Fibroblast of lung (primary cell): ENCODE measurements around the gene CABCOCO1. TPM values are rescaled to one million over a fixed set of nuclear protein-coding genes. Genes with fewer than 3 reads are reported as not detected.
A peak's percentile ranks its signal among the peaks of the same experiment; 100 is the strongest.

Experiments
- DNase-seq, 2 donors: peaks; one replicate each; pipeline versions ENCODE4 v3.0.0 to v3.0.0-alpha.2; 2010; ENCODE audit warnings: low read depth in 2 of 2
- H2AFZ ChIP-seq: 2 replicates; pipeline ENCODE4 v1.5.1; 2012; ENCODE audit warnings: low read length, control low read depth, inconsistent platforms
- H3K27ac ChIP-seq: 2 replicates; pipeline ENCODE4 v1.5.1; 2011; ENCODE audit warnings: low read length, control low read depth; ENCODE audit not compliant: insufficient read depth
- H3K27me3 ChIP-seq: 2 replicates; pipeline ENCODE4 v1.5.1; 2011; ENCODE audit warnings: mild to moderate bottlenecking, low read length; ENCODE audit not compliant: control insufficient read depth, insufficient read depth
- H3K36me3 ChIP-seq: 2 replicates; pipeline ENCODE4 v1.5.1; 2011; ENCODE audit warnings: low read length; ENCODE audit not compliant: control insufficient read depth, insufficient read depth
- H3K4me1 ChIP-seq: 2 replicates; pipeline ENCODE4 v1.5.1; 2011; ENCODE audit warnings: low read length; ENCODE audit not compliant: control insufficient read depth, insufficient read depth; ENCODE audit errors: extremely low read depth
- H3K4me2 ChIP-seq: 2 replicates; pipeline ENCODE4 v1.5.1; 2011; ENCODE audit warnings: low read length, control low read depth; ENCODE audit not compliant: insufficient read depth; ENCODE audit errors: extremely low read depth
- H3K4me3 ChIP-seq, 4 experiments: fragments of 200-600 bp in 1 of 4; sonication (generic) in 1 of 4; replicated peaks in 1 of 4; 2 replicates each; pipeline ENCODE4 v1.5.1; 2011 to 2016; ENCODE audit warnings: low read length in 4 of 4, low read depth in 3 of 4, mild to moderate bottlenecking in 3 of 4, control low read depth in 2 of 4, inconsistent platforms in 1 of 4, mixed read lengths in 1 of 4; ENCODE audit not compliant: insufficient read depth in 1 of 4; ENCODE audit errors: control extremely low read depth in 1 of 4
- H3K79me2 ChIP-seq: 2 replicates; pipeline ENCODE4 v1.5.1; 2012; ENCODE audit warnings: mild to moderate bottlenecking, low read length, inconsistent platforms; ENCODE audit not compliant: control insufficient read depth, insufficient read depth
- H3K9ac ChIP-seq: 2 replicates; pipeline ENCODE4 v1.5.1; 2011; ENCODE audit warnings: mild to moderate bottlenecking, low read length, control low read depth; ENCODE audit not compliant: insufficient read depth
- H3K9me3 ChIP-seq: 2 replicates; pipeline ENCODE4 v1.5.1; 2012; ENCODE audit warnings: low read depth, low read length; ENCODE audit not compliant: control insufficient read depth, insufficient read depth
- H4K20me1 ChIP-seq: 2 replicates; pipeline ENCODE4 v1.5.1; 2011; ENCODE audit warnings: low read length; ENCODE audit not compliant: control insufficient read depth, insufficient read depth; ENCODE audit errors: extremely low read depth
- EZH2 ChIP-seq: IDR thresholded peaks from 2 replicates; pipeline ENCODE4 v1.5.1; 2012; ENCODE audit warnings: low read length, control low read depth, mild to moderate bottlenecking; ENCODE audit errors: missing control alignments
- polyA plus RNA-seq, 2 donors: library from polyadenylated mRNA; depleted of rRNA in 1 of 2; stranded (reverse) in 1 of 2; unstranded in 1 of 2; fragments of >200 nt; gene quantifications; 2 replicates each; pipeline ENCODE4 v1.2.1, GENCODE V29; 2011 to 2012; ENCODE audit warnings: missing spikeins in 1 of 2
- total RNA-seq: library from RNA; depleted of rRNA; stranded (reverse); fragments of >200 nt; gene quantifications from 2 replicates; pipeline ENCODE4 v1.2.1, GENCODE V29; 2014
- TF ChIP-seq, protein P1 (sequence below), 2 donors: IDR thresholded peaks in 1 of 2; conservative IDR thresholded peaks in 1 of 2; 1 replicate in 1 of 2; 2 replicates in 1 of 2; pipeline ENCODE4 v1.5.1; 2011 to 2012; ENCODE audit warnings: low read length in 2 of 2, control low read depth in 1 of 2, inconsistent platforms in 1 of 2, low read depth in 1 of 2, mild to moderate bottlenecking in 1 of 2

Gene CABCOCO1
- total and polyA plus RNA-seq, 2 donors (not counting 1 experiment from before 2014, with no cell fraction given) = 0.83 to 1.6 TPM

DNA sequence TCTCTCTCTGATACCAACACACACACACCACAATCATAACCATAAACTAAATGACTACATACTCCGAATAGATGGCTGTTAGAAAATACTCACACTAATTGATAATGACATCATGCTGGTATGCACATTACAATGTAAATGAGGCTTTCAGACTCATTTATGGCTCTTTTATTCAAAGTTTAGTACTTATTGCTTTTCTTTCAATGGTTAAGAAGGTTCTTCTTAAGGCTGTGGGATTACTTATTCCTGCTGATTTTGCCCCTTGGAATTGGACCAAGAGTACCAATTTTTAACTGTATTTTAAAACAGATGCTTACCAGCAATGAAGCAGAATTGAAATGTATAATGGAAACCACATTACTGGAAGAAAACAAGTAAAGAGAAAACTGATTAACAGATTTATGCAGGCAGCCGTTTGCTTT lies 20.6 kb upstream of the CABCOCO1 start:
- Histone ChIP-seq H4K20me1 (no peaks in the 10 kb centered on the region), H3K36me3 (no peaks in the 10 kb centered on the region), H3K27me3 (no peaks in the 10 kb centered on the region), H3K9me3 (no peaks in the 10 kb centered on the region), H3K9ac (no peak overlapping the region), H2AFZ (no peak overlapping the region), H3K79me2 (no peaks in the 10 kb centered on the region), H3K27ac (no peak overlapping the region), H3K4me2 (no peak overlapping the region), H3K4me3 (peak overlapping the region in 1 of 4 experiments; percentile 34), H3K4me1 (peaks cover 2% of the 10 kb centered on the region)
- peak; percentile 31 to 35 for DNase-seq
- no peak for TF ChIP-seq EZH2
- TF ChIP-seq, protein P1, sequence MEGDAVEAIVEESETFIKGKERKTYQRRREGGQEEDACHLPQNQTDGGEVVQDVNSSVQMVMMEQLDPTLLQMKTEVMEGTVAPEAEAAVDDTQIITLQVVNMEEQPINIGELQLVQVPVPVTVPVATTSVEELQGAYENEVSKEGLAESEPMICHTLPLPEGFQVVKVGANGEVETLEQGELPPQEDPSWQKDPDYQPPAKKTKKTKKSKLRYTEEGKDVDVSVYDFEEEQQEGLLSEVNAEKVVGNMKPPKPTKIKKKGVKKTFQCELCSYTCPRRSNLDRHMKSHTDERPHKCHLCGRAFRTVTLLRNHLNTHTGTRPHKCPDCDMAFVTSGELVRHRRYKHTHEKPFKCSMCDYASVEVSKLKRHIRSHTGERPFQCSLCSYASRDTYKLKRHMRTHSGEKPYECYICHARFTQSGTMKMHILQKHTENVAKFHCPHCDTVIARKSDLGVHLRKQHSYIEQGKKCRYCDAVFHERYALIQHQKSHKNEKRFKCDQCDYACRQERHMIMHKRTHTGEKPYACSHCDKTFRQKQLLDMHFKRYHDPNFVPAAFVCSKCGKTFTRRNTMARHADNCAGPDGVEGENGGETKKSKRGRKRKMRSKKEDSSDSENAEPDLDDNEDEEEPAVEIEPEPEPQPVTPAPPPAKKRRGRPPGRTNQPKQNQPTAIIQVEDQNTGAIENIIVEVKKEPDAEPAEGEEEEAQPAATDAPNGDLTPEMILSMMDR (conservative IDR thresholded peaks at IDR 0.05 in 1 of 2, IDR thresholded peaks at IDR 0.05 in 1 of 2; ENCODE audit: low read depth in 1 of 2, low read length in 2 of 2) = no peak

DNA sequence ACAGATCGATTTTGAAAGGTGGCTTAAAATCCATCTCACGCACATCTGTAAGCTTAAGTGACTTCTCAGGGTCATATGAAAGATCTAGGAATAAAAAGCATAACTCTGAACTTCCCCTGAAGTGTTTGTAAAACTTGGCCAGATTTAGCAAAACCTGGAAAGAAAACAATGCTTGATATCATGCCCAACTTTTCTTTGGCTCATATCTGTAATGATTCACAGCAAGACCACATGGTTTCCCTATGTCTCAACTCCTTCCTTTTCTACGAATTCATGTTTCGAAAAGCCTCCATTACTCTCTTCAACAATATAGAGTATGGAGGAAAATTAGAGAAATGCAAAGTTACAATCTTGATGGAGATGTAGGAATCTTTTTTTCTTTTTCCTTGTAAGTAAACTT lies 20.1 kb upstream of the CABCOCO1 start:
- Histone ChIP-seq H3K4me3 (peak overlapping the region in 1 of 4 experiments; percentile 34), H2AFZ (no peak overlapping the region), H3K79me2 (no peaks in the 10 kb centered on the region), H4K20me1 (no peaks in the 10 kb centered on the region), H3K9ac (no peak overlapping the region), H3K9me3 (no peaks in the 10 kb centered on the region), H3K4me1 (peaks cover 2% of the 10 kb centered on the region), H3K36me3 (no peaks in the 10 kb centered on the region), H3K27me3 (no peaks in the 10 kb centered on the region), H3K27ac (no peak overlapping the region), H3K4me2 (peak overlapping the region; percentile 40)
- peak; percentile 84 to 90 for DNase-seq
- no peak for TF ChIP-seq EZH2
- TF ChIP-seq, protein P1 (conservative IDR thresholded peaks at IDR 0.05 in 1 of 2, IDR thresholded peaks at IDR 0.05 in 1 of 2; ENCODE audit: low read depth in 1 of 2, low read length in 2 of 2) = no peak

DNA sequence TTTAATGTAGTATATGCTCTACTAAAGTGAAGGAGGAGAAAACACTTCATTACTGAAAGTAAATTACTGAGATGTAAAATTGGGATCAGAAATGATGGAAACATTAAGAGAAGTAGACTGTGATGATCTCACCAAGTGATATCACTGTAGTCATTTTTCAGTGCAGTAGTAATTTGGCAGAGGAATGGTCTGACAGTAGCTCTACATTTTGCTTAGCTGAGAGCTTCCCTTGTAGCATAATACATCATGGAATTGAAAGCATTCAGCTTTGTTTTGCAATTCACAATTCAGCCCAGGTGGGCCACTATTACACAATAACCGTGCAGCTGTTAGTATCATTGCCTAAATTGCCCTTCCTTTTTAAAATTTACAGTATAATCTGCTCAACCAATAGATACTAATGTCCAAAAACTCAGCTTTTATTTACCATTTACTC lies 19.4 kb upstream of the CABCOCO1 start:
- peak overlapping the region; percentile 7 for H3K4me2 ChIP-seq
- H3K79me2 ChIP-seq = no peaks in the 10 kb centered on the region
- H3K9me3 ChIP-seq = no peaks in the 10 kb centered on the region
- peaks cover 2% of the 10 kb centered on the region for H3K4me1 ChIP-seq
- no peaks in the 10 kb centered on the region for H3K27me3 ChIP-seq
- no peaks in the 10 kb centered on the region for H4K20me1 ChIP-seq
- H3K36me3 ChIP-seq = no peaks in the 10 kb centered on the region
- no peak overlapping the region for H3K27ac ChIP-seq
- no peak overlapping the region for H3K9ac ChIP-seq
- TF ChIP-seq EZH2 = no peak
- TF ChIP-seq, protein P1 (conservative IDR thresholded peaks at IDR 0.05 in 1 of 2, IDR thresholded peaks at IDR 0.05 in 1 of 2; ENCODE audit: low read depth in 1 of 2, low read length in 2 of 2) = no peak
- DNase-seq = peak; percentile 51 to 92
- no peak overlapping the region for H2AFZ ChIP-seq
- H3K4me3 ChIP-seq = no peak overlapping the region
